IMR-90 (cell line): ENCODE results near the gene GRIK3. TPM values are rescaled to one million over a fixed set of nuclear protein-coding genes. Genes with fewer than 3 reads are reported as not detected.
A peak's percentile ranks its signal among the peaks of the same experiment; 100 is the strongest.

Experiments
- ATAC-seq: fragments of 200-7000 bp; cut with Tn5 transposase; 2 replicates; pipeline ENCODE4 v1.9.1; 2020; ENCODE audit warnings: low read depth, mild to moderate bottlenecking, moderate library complexity
- BruUV-seq: library from RNA; stranded (reverse); fragments of 400-500 nt; replicated peaks from 2 replicates; lab custom pipeline; 2021; lab: Mats Ljungman, UMichigan
- CTCF ChIA-PET: fragments of 300-600 bp; formaldehyde crosslinking; extraction: SDS; loops from one replicate; lab custom pipeline; 2021; ENCODE audit warnings: antibody characterized with exemption; lab: Yijun Ruan, JAX
- POLR2A ChIA-PET: fragments of 300-600 bp; sonication (Branson Sonifier 250); formaldehyde crosslinking; loops from one replicate; lab custom pipeline; 2022; ENCODE audit warnings: antibody characterized with exemption; ENCODE audit not compliant: unreplicated experiment; lab: Charles Lee
- DNase-seq: peaks from one replicate; pipeline ENCODE4 v3.0.0; 2013
- H2AFZ ChIP-seq: replicated peaks from 2 replicates; pipeline ENCODE3; 2013; ENCODE audit warnings: low read length, mild to moderate bottlenecking; ENCODE audit not compliant: poor library complexity
- H2AK5ac ChIP-seq: 2 replicates; pipeline ENCODE4 v1.6.1; 2013; ENCODE audit warnings: low read depth, low read length, inconsistent platforms
- H2AK9ac ChIP-seq: replicated peaks from 2 replicates; pipeline ENCODE3; 2013; ENCODE audit warnings: mild to moderate bottlenecking, low read depth, low read length, moderate library complexity; ENCODE audit not compliant: poor library complexity
- H2BK120ac ChIP-seq: 2 replicates; pipeline ENCODE4 v1.6.1; 2013; ENCODE audit warnings: low read depth, low read length, inconsistent platforms
- H2BK15ac ChIP-seq: 3 replicates; pipeline ENCODE4 v1.6.1; 2013; ENCODE audit warnings: low read depth, low read length, inconsistent platforms
- H2BK20ac ChIP-seq: 2 replicates; pipeline ENCODE4 v1.6.1; 2013; ENCODE audit warnings: low read depth, mild to moderate bottlenecking, inconsistent platforms, low read length, moderate library complexity
- H2BK5ac ChIP-seq: 2 replicates; pipeline ENCODE4 v1.6.1; 2013; ENCODE audit warnings: mild to moderate bottlenecking, low read depth, low read length, inconsistent platforms; ENCODE audit not compliant: poor library complexity, severe bottlenecking
- H3K14ac ChIP-seq: replicated peaks from 2 replicates; pipeline ENCODE4 v1.6.1; 2013; ENCODE audit warnings: low read depth, low read length, inconsistent platforms
- H3K18ac ChIP-seq: 2 replicates; pipeline ENCODE4 v1.6.1; 2013; ENCODE audit warnings: low read depth, low read length, control low read depth
- H3K23ac ChIP-seq: 2 replicates; pipeline ENCODE4 v1.6.1; 2013; ENCODE audit warnings: low read depth, low read length, inconsistent platforms
- H3K27ac ChIP-seq: 2 replicates; pipeline ENCODE4 v1.5.1; 2013; ENCODE audit warnings: mild to moderate bottlenecking, control low read depth, low read length; ENCODE audit not compliant: insufficient read depth
- H3K27me3 ChIP-seq: 2 replicates; pipeline ENCODE4 v1.6.1; 2013; ENCODE audit warnings: low read length; ENCODE audit not compliant: control insufficient read depth, insufficient read depth
- H3K36me3 ChIP-seq: 2 replicates; pipeline ENCODE4 v1.6.1; 2013; ENCODE audit warnings: low read length, mixed read lengths; ENCODE audit not compliant: control insufficient read depth, insufficient read depth
- H3K4ac ChIP-seq: 2 replicates; pipeline ENCODE4 v1.6.1; 2013; ENCODE audit warnings: low read depth, low read length, inconsistent platforms
- H3K4me1 ChIP-seq: 2 replicates; pipeline ENCODE4 v1.6.1; 2013; ENCODE audit warnings: low read length, mixed read lengths; ENCODE audit not compliant: control insufficient read depth, insufficient read depth
- H3K4me2 ChIP-seq: 2 replicates; pipeline ENCODE4 v1.6.1; 2013; ENCODE audit warnings: low read depth, mild to moderate bottlenecking, control low read depth, low read length, moderate library complexity
- H3K4me3 ChIP-seq: 2 replicates; pipeline ENCODE4 v1.5.1; 2013; ENCODE audit warnings: low read depth, mild to moderate bottlenecking, control low read depth, low read length, moderate library complexity; ENCODE audit not compliant: insufficient read depth
- H3K56ac ChIP-seq: 2 replicates; pipeline ENCODE4 v1.6.1; 2013; ENCODE audit warnings: low read length, inconsistent platforms; ENCODE audit not compliant: insufficient read depth; ENCODE audit errors: extremely low read depth
- H3K79me1 ChIP-seq, 2 experiments: 2 replicates each; pipeline ENCODE4 v1.6.1; 2013; ENCODE audit warnings: low read length in 2 of 2, inconsistent platforms in 1 of 2, low read depth in 1 of 2
- H3K9ac ChIP-seq: 2 replicates; pipeline ENCODE4 v1.6.1; 2013; ENCODE audit warnings: low read depth, low read length, control low read depth
- H3K9me1 ChIP-seq: 2 replicates; pipeline ENCODE4 v1.6.1; 2013; ENCODE audit warnings: low read length, inconsistent platforms; ENCODE audit not compliant: insufficient read depth
- H3K9me3 ChIP-seq: 2 replicates; pipeline ENCODE4 v1.6.1; 2013; ENCODE audit warnings: low read length; ENCODE audit not compliant: control insufficient read depth, insufficient read depth
- H4K20me1 ChIP-seq: 2 replicates; pipeline ENCODE4 v1.6.1; 2013; ENCODE audit warnings: low read length, inconsistent platforms; ENCODE audit not compliant: insufficient read depth
- H4K5ac ChIP-seq: 2 replicates; pipeline ENCODE4 v1.6.1; 2013; ENCODE audit warnings: mild to moderate bottlenecking, low read depth, low read length, control low read depth
- H4K8ac ChIP-seq, 2 experiments: 2 replicates each; pipeline ENCODE4 v1.6.1; 2013; ENCODE audit warnings: low read depth in 2 of 2, low read length in 2 of 2, control low read depth in 1 of 2, inconsistent platforms in 1 of 2
- H4K91ac ChIP-seq: 2 replicates; pipeline ENCODE4 v1.6.1; 2013; ENCODE audit warnings: low read depth, low read length, inconsistent platforms; ENCODE audit not compliant: insufficient read depth
- BHLHE40 ChIP-seq: fragments of 150-350 bp; IDR thresholded peaks from 2 replicates; pipeline ENCODE4 v1.6.1; 2016; ENCODE audit warnings: mild to moderate bottlenecking, low read depth, low read length
- CEBPB ChIP-seq: IDR thresholded peaks from 2 replicates; pipeline ENCODE4 v1.6.1; 2012; ENCODE audit warnings: low read depth, low read length, improper control_type of control experiment
- CHD1 ChIP-seq: IDR thresholded peaks from 2 replicates; pipeline ENCODE4 v1.6.1; 2012; ENCODE audit warnings: low read depth, low read length, improper control_type of control experiment
- FOS ChIP-seq: fragments of 150-350 bp; IDR thresholded peaks from 2 replicates; pipeline ENCODE4 v1.6.1; 2016; ENCODE audit warnings: low read depth, low read length
- MAFK ChIP-seq: IDR thresholded peaks from 2 replicates; pipeline ENCODE4 v1.6.1; 2012; ENCODE audit warnings: low read depth, low read length, improper control_type of control experiment
- MAZ ChIP-seq: IDR thresholded peaks from 2 replicates; pipeline ENCODE4 v1.6.1; 2012; ENCODE audit warnings: low read depth, mild to moderate bottlenecking, low read length, improper control_type of control experiment, moderate library complexity, borderline replicate concordance
- MXI1 ChIP-seq: IDR thresholded peaks from 2 replicates; pipeline ENCODE4 v1.6.1; 2012; ENCODE audit warnings: low read depth, mild to moderate bottlenecking, low read length, moderate library complexity, borderline replicate concordance
- NFE2L2 ChIP-seq: fragments of 150-350 bp; IDR thresholded peaks from 2 replicates; pipeline ENCODE4 v1.6.1; 2016; ENCODE audit warnings: low read depth, mild to moderate bottlenecking, low read length
- POLR2A ChIP-seq: IDR thresholded peaks from 2 replicates; pipeline ENCODE4 v1.6.1; 2012; ENCODE audit warnings: mild to moderate bottlenecking, low read depth, low read length
- RAD21 ChIP-seq: IDR thresholded peaks from 2 replicates; pipeline ENCODE4 v1.6.1; 2012; ENCODE audit warnings: low read length, improper control_type of control experiment
- RCOR1 ChIP-seq: IDR thresholded peaks from 2 replicates; pipeline ENCODE4 v1.6.1; 2012; ENCODE audit warnings: mild to moderate bottlenecking, low read length, improper control_type of control experiment; ENCODE audit not compliant: insufficient replicate concordance
- RFX5 ChIP-seq: IDR thresholded peaks from 2 replicates; pipeline ENCODE4 v1.8.0; 2012; ENCODE audit warnings: low read depth, mild to moderate bottlenecking, low read length, moderate library complexity
- SMC3 ChIP-seq: fragments of 150-350 bp; IDR thresholded peaks from 2 replicates; pipeline ENCODE4 v1.6.1; 2016; ENCODE audit warnings: low read depth, mild to moderate bottlenecking, antibody characterized with exemption, low read length, moderate library complexity
- WGBS, 2 experiments: methylation state at CpG; one replicate each; pipeline versions ENCODE4 v1.1.5 to v1.1.7; 2013; ENCODE audit warnings: missing lambda C conversion rate in 2 of 2; ENCODE audit not compliant: insufficient read length in 1 of 2; ENCODE audit errors: extremely low coverage in 2 of 2; 5-methylcytosine and 5-hydroxymethylcytosine counted together
- dilution Hi-C: fragments of 300-500 bp; cut with HindIII; formaldehyde crosslinking; loops from one replicate; pipeline ENCODE4 v1.14.3; 2018; ENCODE audit warnings: low sequenced_read_pairs; ENCODE audit not compliant: unreplicated experiment
- in situ Hi-C: fragments of 300-500 bp; cut with MboI; formaldehyde crosslinking; loops from 3 replicates; pipeline ENCODE4 v1.14.3; 2019; ENCODE audit warnings: low sequenced_read_pairs, inconsistent platforms, mixed read lengths
- intact Hi-C: fragments of 100-400 bp; cut with micrococcal nuclease; formaldehyde crosslinking; loops from 2 replicates; pipeline ENCODE4 v1.10.0; 2022
- polyA plus RNA-seq, 3 experiments: library from polyadenylated mRNA; depleted of rRNA; stranded (reverse); fragments of >200 nt; gene quantifications; 2 replicates each; pipeline ENCODE4 v1.2.3, GENCODE V29; 2012; ENCODE audit warnings: low replicate concordance in 1 of 3
- total RNA-seq: library from RNA; depleted of rRNA; stranded (reverse); fragments of >200 nt; gene quantifications from 2 replicates; pipeline ENCODE4 v1.2.3, GENCODE V29; 2012
- TF ChIP-seq, protein P1 (sequence below): fragments of 150-350 bp; IDR thresholded peaks from 2 replicates; pipeline ENCODE4 v1.6.1; 2016; ENCODE audit warnings: low read depth, mild to moderate bottlenecking, low read length, moderate library complexity, borderline replicate concordance
- TF ChIP-seq, protein P2 (sequence below): fragments of 150-350 bp; IDR thresholded peaks from 2 replicates; pipeline ENCODE4 v1.6.1; 2017; ENCODE audit warnings: mild to moderate bottlenecking, antibody characterized with exemption, low read length, low read depth
- TF ChIP-seq, protein P3 (sequence below): conservative IDR thresholded peaks from 2 replicates; pipeline ENCODE4 v1.5.1; 2012; ENCODE audit warnings: mild to moderate bottlenecking, low read depth, low read length, improper control_type of control experiment

Gene GRIK3
- total and polyA plus RNA-seq, 2 of the 4 experiments (the other 2 are of a cell fraction) = not detected

DNA sequence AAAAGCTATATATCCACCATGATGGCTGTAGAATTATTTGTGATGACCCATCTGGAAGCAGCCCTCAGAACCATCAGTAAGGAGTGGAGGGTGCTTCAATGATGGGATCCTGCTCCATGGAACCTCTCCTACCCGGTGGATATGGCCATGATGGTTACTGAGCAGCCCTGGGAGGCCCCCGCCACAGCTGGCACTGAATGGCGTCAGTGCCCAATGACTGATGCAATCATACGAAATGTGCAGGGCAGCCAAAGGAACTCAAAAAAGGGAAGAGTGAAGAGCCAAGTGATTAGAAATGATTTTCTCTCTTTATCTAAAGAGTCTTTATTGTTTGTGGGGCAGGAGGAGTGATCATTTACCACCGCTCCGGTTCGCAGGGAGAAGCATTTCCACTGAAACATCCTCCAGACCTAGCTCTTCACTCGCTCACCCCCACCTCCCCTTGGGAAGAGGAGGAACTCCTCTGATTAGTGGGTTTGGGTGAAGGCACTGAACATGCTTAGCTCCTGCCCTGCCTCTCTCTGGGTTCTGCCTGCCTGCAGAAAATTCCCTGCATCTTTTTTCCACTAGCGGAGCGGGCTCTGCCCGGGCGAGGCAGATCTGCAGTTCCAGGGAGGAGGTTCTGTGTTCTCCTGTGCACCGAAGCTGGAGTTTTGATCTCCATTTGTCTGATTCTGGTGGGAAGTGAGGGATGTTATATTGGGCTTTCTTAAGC, 260.3 kb downstream of the GRIK3 start:
- H3K9ac ChIP-seq = no peak overlapping the region
- WGBS, 2 experiments = 58% methylated on average over 2 of the region's 13 CpGs; no CpG with 5 or more reads in 1 of the 2 experiments
- CTCF ChIA-PET = no interaction called here
- DNase-seq = no peak
- no peak overlapping the region for H3K14ac ChIP-seq
- POLR2A ChIA-PET = no interaction called here
- no peaks in the 10 kb centered on the region for H3K79me1 ChIP-seq
- no peak overlapping the region for H3K4me2 ChIP-seq
- peaks cover 2% of the 10 kb centered on the region; the same call in 1 of the 2 replicates for H3K27me3 ChIP-seq
- no peaks in the 10 kb centered on the region for H3K9me3 ChIP-seq
- H2BK5ac ChIP-seq = no peak overlapping the region
- H3K9me1 ChIP-seq = no peaks in the 10 kb centered on the region
- H3K18ac ChIP-seq = no peak overlapping the region
- H2BK120ac ChIP-seq = no peak overlapping the region
- H2AK9ac ChIP-seq = peak overlapping the region; percentile 42
- H3K36me3 ChIP-seq = no peaks in the 10 kb centered on the region
- no peak overlapping the region for H4K91ac ChIP-seq
- H3K4ac ChIP-seq = no peak overlapping the region
- H3K23ac ChIP-seq = no peak overlapping the region
- H4K5ac ChIP-seq = no peak overlapping the region
- no peak overlapping the region for H3K27ac ChIP-seq
- H4K8ac ChIP-seq = no peak overlapping the region
- intact Hi-C loops (no loop called here), dilution Hi-C loops (no loop called here), in situ Hi-C loops (no loop called here)
- H3K4me1 ChIP-seq = no peaks in the 10 kb centered on the region
- TF ChIP-seq CHD1 (no peak), MAZ (no peak), CEBPB (no peak), MAFK (no peak), RAD21 (no peak), RCOR1 (no peak), FOS (no peak), SMC3 (no peak), BHLHE40 (no peak), MXI1 (no peak), POLR2A (no peak), RFX5 (no peak), NFE2L2 (no peak)
- TF ChIP-seq, protein P1, sequence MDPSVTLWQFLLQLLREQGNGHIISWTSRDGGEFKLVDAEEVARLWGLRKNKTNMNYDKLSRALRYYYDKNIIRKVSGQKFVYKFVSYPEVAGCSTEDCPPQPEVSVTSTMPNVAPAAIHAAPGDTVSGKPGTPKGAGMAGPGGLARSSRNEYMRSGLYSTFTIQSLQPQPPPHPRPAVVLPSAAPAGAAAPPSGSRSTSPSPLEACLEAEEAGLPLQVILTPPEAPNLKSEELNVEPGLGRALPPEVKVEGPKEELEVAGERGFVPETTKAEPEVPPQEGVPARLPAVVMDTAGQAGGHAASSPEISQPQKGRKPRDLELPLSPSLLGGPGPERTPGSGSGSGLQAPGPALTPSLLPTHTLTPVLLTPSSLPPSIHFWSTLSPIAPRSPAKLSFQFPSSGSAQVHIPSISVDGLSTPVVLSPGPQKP = no peak
- TF ChIP-seq, protein P2, sequence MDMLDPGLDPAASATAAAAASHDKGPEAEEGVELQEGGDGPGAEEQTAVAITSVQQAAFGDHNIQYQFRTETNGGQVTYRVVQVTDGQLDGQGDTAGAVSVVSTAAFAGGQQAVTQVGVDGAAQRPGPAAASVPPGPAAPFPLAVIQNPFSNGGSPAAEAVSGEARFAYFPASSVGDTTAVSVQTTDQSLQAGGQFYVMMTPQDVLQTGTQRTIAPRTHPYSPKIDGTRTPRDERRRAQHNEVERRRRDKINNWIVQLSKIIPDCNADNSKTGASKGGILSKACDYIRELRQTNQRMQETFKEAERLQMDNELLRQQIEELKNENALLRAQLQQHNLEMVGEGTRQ = no peak
- TF ChIP-seq, protein P3, sequence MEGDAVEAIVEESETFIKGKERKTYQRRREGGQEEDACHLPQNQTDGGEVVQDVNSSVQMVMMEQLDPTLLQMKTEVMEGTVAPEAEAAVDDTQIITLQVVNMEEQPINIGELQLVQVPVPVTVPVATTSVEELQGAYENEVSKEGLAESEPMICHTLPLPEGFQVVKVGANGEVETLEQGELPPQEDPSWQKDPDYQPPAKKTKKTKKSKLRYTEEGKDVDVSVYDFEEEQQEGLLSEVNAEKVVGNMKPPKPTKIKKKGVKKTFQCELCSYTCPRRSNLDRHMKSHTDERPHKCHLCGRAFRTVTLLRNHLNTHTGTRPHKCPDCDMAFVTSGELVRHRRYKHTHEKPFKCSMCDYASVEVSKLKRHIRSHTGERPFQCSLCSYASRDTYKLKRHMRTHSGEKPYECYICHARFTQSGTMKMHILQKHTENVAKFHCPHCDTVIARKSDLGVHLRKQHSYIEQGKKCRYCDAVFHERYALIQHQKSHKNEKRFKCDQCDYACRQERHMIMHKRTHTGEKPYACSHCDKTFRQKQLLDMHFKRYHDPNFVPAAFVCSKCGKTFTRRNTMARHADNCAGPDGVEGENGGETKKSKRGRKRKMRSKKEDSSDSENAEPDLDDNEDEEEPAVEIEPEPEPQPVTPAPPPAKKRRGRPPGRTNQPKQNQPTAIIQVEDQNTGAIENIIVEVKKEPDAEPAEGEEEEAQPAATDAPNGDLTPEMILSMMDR = no peak
- H3K4me3 ChIP-seq = no peak overlapping the region
- no peak overlapping the region for H2BK15ac ChIP-seq
- H2AK5ac ChIP-seq = no peak overlapping the region
- no TSS peak for BruUV-seq
- H3K56ac ChIP-seq = no peak overlapping the region
- H2BK20ac ChIP-seq = no peak overlapping the region
- ATAC-seq = no peak
- H2AFZ ChIP-seq = no peak overlapping the region
- no peaks in the 10 kb centered on the region for H4K20me1 ChIP-seq
